ENCODE results near the gene TUBGCP6.

The TUBGCP6 gene

DNA sequence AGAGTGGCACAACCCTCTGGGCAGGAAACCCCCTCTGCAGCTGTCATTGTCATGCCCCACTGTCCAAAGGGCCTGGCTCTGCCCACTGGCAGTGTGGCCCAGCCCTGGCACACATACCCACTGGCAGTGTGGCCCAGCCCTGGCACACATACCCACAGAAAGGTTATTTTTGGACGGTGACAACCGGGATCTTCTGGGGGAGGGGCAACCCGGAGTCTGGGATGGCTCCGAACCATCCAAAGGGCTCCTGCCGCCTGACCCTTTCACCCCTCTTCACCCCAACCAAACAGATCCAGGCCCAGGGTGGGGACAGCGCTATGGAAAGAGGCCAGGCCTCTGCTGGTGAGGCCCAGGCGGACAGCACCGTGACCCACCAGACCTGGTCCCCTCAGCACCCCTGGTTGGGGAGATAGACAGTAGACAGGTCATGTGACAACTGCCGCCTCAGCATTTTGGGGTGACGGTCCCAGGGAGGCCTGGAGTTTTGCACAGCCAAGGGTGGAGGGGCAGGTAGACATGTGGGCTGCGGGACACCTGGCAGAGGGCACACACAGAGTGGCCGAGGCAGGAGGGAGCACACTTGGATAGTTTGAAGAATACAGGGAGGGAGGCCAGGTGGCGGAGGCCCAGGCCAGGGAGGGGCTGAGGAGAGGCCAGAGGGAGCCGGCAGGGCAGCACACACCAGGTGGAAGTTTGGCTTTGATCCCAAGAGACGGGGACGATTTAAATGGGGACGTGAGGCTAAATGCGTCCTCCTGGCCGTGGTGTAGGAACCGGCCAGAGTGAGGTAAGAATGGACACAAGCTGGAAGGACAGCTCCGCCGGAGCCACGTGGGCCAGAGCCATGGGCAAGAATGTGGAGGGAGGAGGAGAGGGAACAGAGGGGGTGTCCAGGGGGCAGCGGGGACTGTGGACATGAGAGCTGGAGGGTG is 13.8 kb upstream of the TUBGCP6 start:
- no peak for TF ChIP-seq CTCF (IDR thresholded peaks at IDR 0.05; ENCODE audit: poor library complexity, severe bottlenecking)
- no peak overlapping the region for H3K27ac ChIP-seq (ENCODE audit: poor library complexity, severe bottlenecking)

GRCh38 chr22:50257451-50258360 is 12.9 kb upstream of the TUBGCP6 start:
- ATAC-seq (ENCODE audit: low read depth) (no peak), DNase-seq (ENCODE audit: low spot score) (no peak)
- no peak for TF ChIP-seq CTCF (IDR thresholded peaks at IDR 0.05; ENCODE audit: poor library complexity, severe bottlenecking)
- H3K36me3 ChIP-seq (ENCODE audit: low read depth), result peaks cover 5% of the 10 kb centered on the region; the same call in 1 of the 2 replicates
- no peak overlapping the region for H3K27ac ChIP-seq (ENCODE audit: poor library complexity, severe bottlenecking)
- no peak overlapping the region for H3K4me3 ChIP-seq (ENCODE audit: severe bottlenecking)
- H3K27me3 ChIP-seq (ENCODE audit: insufficient read depth, poor library complexity, severe bottlenecking), result no peaks in the 10 kb centered on the region
- H3K9me3 ChIP-seq (ENCODE audit: severe bottlenecking), result no peaks in the 10 kb centered on the region
- H3K4me1 ChIP-seq (ENCODE audit: insufficient read depth, poor library complexity, severe bottlenecking), result peaks cover 8% of the 10 kb centered on the region

More for the DNA sequence above, 13.8 kb upstream of the TUBGCP6 start:
- Histone ChIP-seq H3K4me3 (ENCODE audit: severe bottlenecking) (no peak overlapping the region), H3K27me3 (ENCODE audit: insufficient read depth, poor library complexity, severe bottlenecking) (no peaks in the 10 kb centered on the region), H3K9me3 (ENCODE audit: severe bottlenecking) (no peaks in the 10 kb centered on the region), H3K4me1 (ENCODE audit: insufficient read depth, poor library complexity, severe bottlenecking) (peaks cover 11% of the 10 kb centered on the region), H3K36me3 (ENCODE audit: low read depth) (peaks cover 5% of the 10 kb centered on the region; the same call in 1 of the 2 replicates)
- ATAC-seq (ENCODE audit: low read depth) (no peak), DNase-seq (ENCODE audit: low spot score) (no peak)

DNA sequence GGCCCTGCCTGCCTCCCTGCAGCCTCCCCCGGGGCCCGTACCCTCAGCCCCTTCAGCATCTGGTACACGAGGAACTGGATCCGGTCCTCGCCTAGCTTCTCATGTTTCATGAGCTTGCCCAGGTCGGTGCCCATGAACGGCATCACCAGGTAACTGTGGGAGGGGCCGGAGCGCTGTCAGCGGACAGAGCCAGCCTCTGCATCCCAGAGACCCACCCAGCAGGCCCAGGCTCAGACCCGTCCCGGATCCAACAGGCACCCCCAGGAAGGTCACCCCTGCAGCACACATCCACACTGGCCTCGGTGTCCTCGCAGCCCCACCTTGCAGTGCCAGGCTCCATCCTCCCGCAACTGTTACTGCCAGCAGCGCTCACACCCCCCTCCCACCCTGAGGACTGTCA is 12.2 kb upstream of the TUBGCP6 start:
- H3K27me3 ChIP-seq (ENCODE audit: insufficient read depth, poor library complexity, severe bottlenecking), result no peaks in the 10 kb centered on the region
- peaks cover 5% of the 10 kb centered on the region; the same call in 1 of the 2 replicates for H3K36me3 ChIP-seq (ENCODE audit: low read depth)
- peaks cover under 1% of the 10 kb centered on the region for H3K4me1 ChIP-seq (ENCODE audit: insufficient read depth, poor library complexity, severe bottlenecking)
- H3K4me3 ChIP-seq (ENCODE audit: severe bottlenecking), result no peak overlapping the region
- ATAC-seq (ENCODE audit: low read depth) (no peak), DNase-seq (ENCODE audit: low spot score) (no peak)
- no peaks in the 10 kb centered on the region for H3K9me3 ChIP-seq (ENCODE audit: severe bottlenecking)
- H3K27ac ChIP-seq (ENCODE audit: poor library complexity, severe bottlenecking), result no peak overlapping the region
- no peak for TF ChIP-seq CTCF (IDR thresholded peaks at IDR 0.05; ENCODE audit: poor library complexity, severe bottlenecking)

DNA sequence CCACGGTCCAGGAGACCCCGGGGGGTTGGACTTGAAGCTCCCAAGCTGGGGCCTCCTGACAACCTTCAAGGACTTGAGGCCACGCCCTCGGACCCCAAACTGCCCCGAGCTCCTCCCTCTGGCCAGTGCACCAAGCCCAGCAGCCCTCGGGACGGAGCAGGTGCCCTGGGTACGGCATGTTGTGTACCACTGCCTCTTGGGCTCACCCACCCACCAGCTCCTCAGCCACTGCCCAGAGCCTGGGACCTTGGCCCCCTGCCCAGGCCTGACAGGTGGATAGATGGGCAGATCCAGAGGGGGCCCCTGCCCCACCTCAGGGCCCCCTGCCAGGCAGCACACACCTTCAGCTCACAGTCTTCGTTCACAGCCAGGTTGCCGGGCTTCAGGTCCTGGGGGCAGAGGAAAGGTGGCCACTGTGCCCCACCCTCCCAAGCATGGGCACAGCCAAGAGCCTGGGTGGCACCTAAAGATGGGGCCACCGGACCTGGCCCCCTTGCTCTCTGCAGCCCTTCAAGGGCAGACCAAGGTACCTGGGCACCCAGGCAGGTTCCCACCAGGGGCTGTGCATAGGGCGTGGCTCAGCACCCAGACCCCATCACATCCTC is 11.5 kb upstream of the TUBGCP6 start:
- Histone ChIP-seq H3K36me3 (ENCODE audit: low read depth) (peaks cover 5% of the 10 kb centered on the region; the same call in 1 of the 2 replicates), H3K27me3 (ENCODE audit: insufficient read depth, poor library complexity, severe bottlenecking) (no peaks in the 10 kb centered on the region)
- no peak for ATAC-seq (ENCODE audit: low read depth)

More for the DNA sequence above, 11.5 kb upstream of the TUBGCP6 start:
- no peak for DNase-seq (ENCODE audit: low spot score)
- Histone ChIP-seq H3K4me3 (ENCODE audit: severe bottlenecking) (no peak overlapping the region), H3K27ac (ENCODE audit: poor library complexity, severe bottlenecking) (no peak overlapping the region), H3K9me3 (ENCODE audit: severe bottlenecking) (no peaks in the 10 kb centered on the region), H3K4me1 (ENCODE audit: insufficient read depth, poor library complexity, severe bottlenecking) (no peaks in the 10 kb centered on the region)
- TF ChIP-seq CTCF (IDR thresholded peaks at IDR 0.05; ENCODE audit: poor library complexity, severe bottlenecking), result no peak

All from RWPE2 (cell line).